ENCODE results near the gene TBCD.

DNA sequence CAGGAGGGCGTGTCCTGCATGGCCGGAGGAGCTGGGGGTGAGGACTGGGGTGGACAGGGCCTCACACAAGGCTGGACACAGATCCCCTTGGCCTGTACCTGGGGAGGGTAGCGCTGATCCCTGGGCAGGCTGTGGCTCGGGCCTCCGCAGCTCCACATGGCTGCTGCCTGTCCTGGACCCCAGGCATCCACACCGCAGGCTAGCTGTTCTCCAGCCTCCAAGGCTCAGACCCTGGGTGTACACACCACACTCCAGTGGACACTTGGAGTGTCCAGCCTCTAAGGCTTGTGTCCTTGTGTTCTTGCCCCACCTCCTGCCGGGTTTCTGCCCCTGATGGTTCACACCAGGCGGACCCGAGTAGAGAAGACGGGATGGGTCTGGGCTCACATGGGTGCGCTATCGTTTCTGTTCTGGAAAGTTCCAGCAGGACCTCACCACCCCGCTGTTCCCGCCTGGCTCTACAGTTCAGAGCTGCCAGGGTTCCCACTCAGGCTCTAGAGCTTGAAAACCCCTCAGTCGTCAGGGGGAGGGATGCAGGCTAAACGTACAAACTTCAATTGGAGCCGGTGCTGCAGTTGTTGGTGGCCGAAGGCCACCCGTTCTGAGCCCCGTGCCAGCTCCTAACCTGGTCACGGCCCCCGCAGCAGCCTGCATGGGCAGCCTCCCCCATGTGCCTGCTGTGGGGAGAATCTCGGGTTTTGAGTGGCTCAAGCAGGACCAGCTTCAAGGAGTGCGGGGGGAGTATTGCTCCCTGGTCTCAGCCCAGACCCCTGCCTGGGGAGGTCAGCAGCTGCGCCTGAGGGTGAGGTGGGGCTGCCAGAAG is 42.0 kb upstream of the TBCD start:
- TF ChIP-seq, protein P1, sequence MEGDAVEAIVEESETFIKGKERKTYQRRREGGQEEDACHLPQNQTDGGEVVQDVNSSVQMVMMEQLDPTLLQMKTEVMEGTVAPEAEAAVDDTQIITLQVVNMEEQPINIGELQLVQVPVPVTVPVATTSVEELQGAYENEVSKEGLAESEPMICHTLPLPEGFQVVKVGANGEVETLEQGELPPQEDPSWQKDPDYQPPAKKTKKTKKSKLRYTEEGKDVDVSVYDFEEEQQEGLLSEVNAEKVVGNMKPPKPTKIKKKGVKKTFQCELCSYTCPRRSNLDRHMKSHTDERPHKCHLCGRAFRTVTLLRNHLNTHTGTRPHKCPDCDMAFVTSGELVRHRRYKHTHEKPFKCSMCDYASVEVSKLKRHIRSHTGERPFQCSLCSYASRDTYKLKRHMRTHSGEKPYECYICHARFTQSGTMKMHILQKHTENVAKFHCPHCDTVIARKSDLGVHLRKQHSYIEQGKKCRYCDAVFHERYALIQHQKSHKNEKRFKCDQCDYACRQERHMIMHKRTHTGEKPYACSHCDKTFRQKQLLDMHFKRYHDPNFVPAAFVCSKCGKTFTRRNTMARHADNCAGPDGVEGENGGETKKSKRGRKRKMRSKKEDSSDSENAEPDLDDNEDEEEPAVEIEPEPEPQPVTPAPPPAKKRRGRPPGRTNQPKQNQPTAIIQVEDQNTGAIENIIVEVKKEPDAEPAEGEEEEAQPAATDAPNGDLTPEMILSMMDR (IDR thresholded peaks at IDR 0.05; ENCODE audit: low read depth, low read length), result no peak
- TF ChIP-seq POLR2A (IDR thresholded peaks at IDR 0.05; ENCODE audit: extremely low read depth, insufficient read length), result no peak

Measured in NB4 (cell line).